ENCODE data around the gene NDUFA3.

DNA sequence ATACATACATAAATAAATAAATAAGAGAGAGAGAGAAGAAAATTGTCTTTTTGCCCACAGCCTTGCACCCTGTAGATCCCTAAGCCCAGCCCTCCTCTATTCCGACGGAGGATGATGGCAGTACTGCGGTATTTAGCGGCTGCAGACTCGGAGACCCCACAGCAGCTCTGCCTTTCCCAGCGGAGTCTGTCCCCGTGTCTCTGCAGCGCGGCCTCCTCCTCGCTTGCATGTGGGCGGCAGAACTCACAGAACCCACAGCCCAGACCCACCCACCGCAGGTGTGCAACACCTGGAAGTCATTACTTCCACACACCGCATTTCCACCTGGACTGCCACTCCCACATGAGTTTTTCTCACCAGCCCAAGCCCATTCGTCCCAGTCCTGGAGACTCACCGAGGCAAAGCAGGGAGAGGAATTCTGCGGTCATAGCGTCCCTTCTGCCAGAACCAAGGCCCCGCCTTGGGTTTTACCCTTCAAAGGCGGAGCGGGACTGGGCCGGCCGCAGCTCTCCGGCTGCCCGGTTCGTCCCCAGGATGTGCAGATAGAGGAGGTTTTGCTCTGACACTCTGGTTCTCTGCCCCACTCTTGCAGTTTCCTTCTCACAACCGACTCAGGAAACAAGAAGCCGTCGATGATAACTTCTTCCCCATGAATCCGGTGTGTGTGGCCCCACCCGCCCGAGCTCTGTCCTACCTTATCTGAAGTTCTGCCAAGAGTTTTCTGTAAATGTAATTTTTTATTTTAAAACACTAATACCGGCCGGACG lies 39.1 kb upstream of the NDUFA3 start, which contains the start of gene VSTM1:
- TF ChIP-seq CTCF (IDR thresholded peaks at IDR 0.05 in 4 of 5, conservative IDR thresholded peaks at IDR 0.05 in 1 of 5) (no peak), POLR2A (IDR thresholded peaks at IDR 0.05) (no peak)
